Ovary (tissue), 9 donors: Measurements from ENCODE around the gene DAB2IP. TPM values are rescaled to one million over a fixed set of nuclear protein-coding genes. Genes with fewer than 3 reads are reported as not detected.
A peak's percentile ranks its signal among the peaks of the same experiment; 100 is the strongest.

ENCODE experiments used
- DNase-seq, 5 donors: peaks; one replicate each; pipeline ENCODE4 v3.0.0-alpha.2; 2019 to 2020
- H3K27ac ChIP-seq, 2 donors: fragments of 200-600 bp; one replicate each; pipeline versions ENCODE4 v1.5.1 to v1.8.0; 2019 to 2022
- H3K27me3 ChIP-seq: fragments of 200-600 bp; one replicate; pipeline ENCODE4 v1.8.0; 2022
- H3K36me3 ChIP-seq: fragments of 200-600 bp; sonication (generic); one replicate; pipeline ENCODE4 v1.5.1; 2019
- H3K4me1 ChIP-seq: one replicate; pipeline ENCODE4 v1.8.1; 2013; ENCODE audit warnings: mild to moderate bottlenecking, moderate library complexity; ENCODE audit not compliant: insufficient read depth
- H3K4me3 ChIP-seq: fragments of 200-600 bp; sonication (generic); one replicate; pipeline ENCODE4 v1.5.1; 2017
- H3K9me3 ChIP-seq, 2 donors: fragments of 200-600 bp in 1 of 2; sonication (generic) in 1 of 2; one replicate each; pipeline versions ENCODE4 v1.5.1 to v1.8.1; 2013 to 2019; ENCODE audit warnings: mild to moderate bottlenecking in 1 of 2, moderate library complexity in 1 of 2
- CTCF ChIP-seq, 3 donors: fragments of 450-650 bp in 2 of 3; fragments of 200-600 bp in 1 of 3; IDR thresholded peaks; one replicate each; pipeline versions ENCODE4 v1.5.1 to v1.8.0; 2016 to 2022; ENCODE audit warnings: antibody characterized with exemption in 3 of 3, mild to moderate bottlenecking in 1 of 3
- EP300 ChIP-seq: sonication (generic); formaldehyde crosslinking; IDR thresholded peaks from one replicate; pipeline ENCODE4 v1.6.1; 2017; ENCODE audit warnings: antibody characterized with exemption
- POLR2A ChIP-seq: fragments of 450-650 bp; IDR thresholded peaks from one replicate; pipeline ENCODE4 v1.6.1; 2017; ENCODE audit warnings: antibody characterized with exemption, mild to moderate bottlenecking, moderate library complexity
- WGBS, 3 donors: extraction: QIAGEN DNeasy Blood & Tissue Kit in 1 of 3; methylation state at CpG; one replicate each; pipeline versions ENCODE4 v1.1.5 to v1.1.7; 2013 to 2017; 5-methylcytosine and 5-hydroxymethylcytosine counted together
- intact Hi-C, 4 donors: fragments of 100-400 bp; cut with DNase I; formaldehyde crosslinking; loops; one replicate each; pipeline versions ENCODE4 v1.11.0 to v1.15.1; 2022 to 2023
- polyA plus RNA-seq, 2 donors: library from polyadenylated mRNA; stranded (reverse); fragments of 200-250 nt in 1 of 2; fragments of 350-450 nt in 1 of 2; fragmentation: Illumina TruSeq in 1 of 2; extraction: RNeasy Lipid Tissue Mini Kit (QIAGEN cat#74804) in 1 of 2; gene quantifications; one replicate each; pipeline ENCODE4 v1.2.3, GENCODE V29; 2013 to 2014
- total RNA-seq, 7 donors: library from RNA; depleted of rRNA in 2 of 7; stranded (reverse); fragments of >200 nt in 2 of 7; fragmentation: NEBNext Ultra II Directional in 3 of 7; extraction: Animal tissue kit (Norgen Biotek cat#: 25700) in 3 of 7; gene quantifications; one replicate each; pipeline versions ENCODE4 v1.1.0 to v1.2.4, GENCODE V29; 2016 to 2023
- donor health status: DM: no; HTN: no; CAD: no; lungs with moderate emphysema.
- donor health status: DM: no; HTN: no; CAD: no.
- donor health status: Bipolar disorder and iron deficiency.
- donor health status: DM: yes; HTN: yes; CAD: no.
- donor health status: DM: no; HTN: no; CAD: no.
- donor health status: DM: yes; HTN: yes; CAD: no.

The DAB2IP gene
- total and polyA plus RNA-seq, 9 donors: 9.3 to 95.0 (median 70.6) TPM

- TF ChIP-seq CTCF (IDR thresholded peaks at IDR 0.05) (peak in 2 of 3 donors; percentile 11 to 19), POLR2A (peak; percentile 48), EP300 (no peak)
- DNase-seq: peak; percentile 69 to 82 (median 76)
- Histone ChIP-seq H3K9me3 (no peaks in the 10 kb centered on the region), H3K4me3 (peak overlapping the region; percentile 56), H3K36me3 (no peaks in the 10 kb centered on the region), H3K27me3 (no peaks in the 10 kb centered on the region), H3K4me1 (peaks cover 54% of the 10 kb centered on the region), H3K27ac (peak overlapping the region; percentile 80 to 92)
- 10 to 13% (median 11%) methylated on average over 15 of the region's 15 CpGs for WGBS, 3 donors
- intact Hi-C loops: loop anchor here in 1 of 4 donors (10.0 kb wide), 1 partner anchor 161 kb away; no protein-coding TSS in a partner anchor
Measured at GRCh38 chr9:121743441-121744001, 92.1 kb downstream of the DAB2IP start.

GRCh38 chr9:121744002-121744686 is 92.7 kb downstream of the DAB2IP start:
- Histone ChIP-seq H3K4me3 (peak overlapping the region; percentile 56), H3K9me3 (no peaks in the 10 kb centered on the region), H3K27me3 (no peaks in the 10 kb centered on the region), H3K4me1 (peaks cover 54% of the 10 kb centered on the region), H3K27ac (peak overlapping the region; percentile 80 to 92), H3K36me3 (no peaks in the 10 kb centered on the region)
- intact Hi-C loops: loop anchor here in 1 of 4 donors (10.0 kb wide), 1 partner anchor 161 kb away; no protein-coding TSS in a partner anchor
- DNase-seq: peak in 4 of 5 donors; percentile 61 to 68 (median 67)
- WGBS, 3 donors: 16 to 21% (median 19%) methylated on average over 11 of the region's 11 CpGs
- TF ChIP-seq CTCF (IDR thresholded peaks at IDR 0.05) (peak in 1 of 3 donors; percentile 30), POLR2A (no peak)

- WGBS, 3 donors: 46 to 51% (median 48%) methylated on average over 11 of the region's 11 CpGs
- peak in 2 of 5 donors; percentile 37 to 39 for DNase-seq
- TF ChIP-seq POLR2A: no peak
- TF ChIP-seq CTCF (IDR thresholded peaks at IDR 0.05): no peak
- no peak for TF ChIP-seq EP300
- Histone ChIP-seq H3K4me3 (peak overlapping the region; percentile 56), H3K27me3 (no peaks in the 10 kb centered on the region), H3K36me3 (no peaks in the 10 kb centered on the region), H3K27ac (peak overlapping the region; percentile 80 to 92), H3K4me1 (peaks cover 52% of the 10 kb centered on the region), H3K9me3 (no peaks in the 10 kb centered on the region)
- intact Hi-C loops: loop anchor here in 1 of 4 donors (10.0 kb wide), 1 partner anchor 160 kb away; no protein-coding TSS in a partner anchor
Measured at GRCh38 chr9:121744687-121745395, 93.4 kb downstream of the DAB2IP start.

- intact Hi-C loops: loop anchor here in 1 of 4 donors (10.0 kb wide), 1 partner anchor 159 kb away; no protein-coding TSS in a partner anchor
- no peaks in the 10 kb centered on the region for H3K36me3 ChIP-seq
- no peaks in the 10 kb centered on the region for H3K27me3 ChIP-seq
- no peak for DNase-seq
- no peak for TF ChIP-seq EP300
- TF ChIP-seq CTCF (IDR thresholded peaks at IDR 0.05): no peak
- TF ChIP-seq POLR2A: no peak
- H3K4me3 ChIP-seq: no peak overlapping the region
- peaks cover 50% of the 10 kb centered on the region for H3K4me1 ChIP-seq
- H3K9me3 ChIP-seq: no peaks in the 10 kb centered on the region
- H3K27ac ChIP-seq: peak overlapping the region; percentile 43 to 92
- 82 to 93% (median 90%) methylated on average over 4 of the region's 4 CpGs for WGBS, 3 donors
Measured at GRCh38 chr9:121745396-121745695, 93.9 kb downstream of the DAB2IP start.
